GM12801 (cell line): ENCODE measurements around the gene GCN1.

Experiments
- TF ChIP-seq, protein P1 (sequence below): IDR thresholded peaks from one replicate; pipeline ENCODE4 v1.5.1; 2011; ENCODE audit warnings: control low read depth; ENCODE audit not compliant: insufficient read length; ENCODE audit errors: extremely low read depth

GCN1 gene

DNA sequence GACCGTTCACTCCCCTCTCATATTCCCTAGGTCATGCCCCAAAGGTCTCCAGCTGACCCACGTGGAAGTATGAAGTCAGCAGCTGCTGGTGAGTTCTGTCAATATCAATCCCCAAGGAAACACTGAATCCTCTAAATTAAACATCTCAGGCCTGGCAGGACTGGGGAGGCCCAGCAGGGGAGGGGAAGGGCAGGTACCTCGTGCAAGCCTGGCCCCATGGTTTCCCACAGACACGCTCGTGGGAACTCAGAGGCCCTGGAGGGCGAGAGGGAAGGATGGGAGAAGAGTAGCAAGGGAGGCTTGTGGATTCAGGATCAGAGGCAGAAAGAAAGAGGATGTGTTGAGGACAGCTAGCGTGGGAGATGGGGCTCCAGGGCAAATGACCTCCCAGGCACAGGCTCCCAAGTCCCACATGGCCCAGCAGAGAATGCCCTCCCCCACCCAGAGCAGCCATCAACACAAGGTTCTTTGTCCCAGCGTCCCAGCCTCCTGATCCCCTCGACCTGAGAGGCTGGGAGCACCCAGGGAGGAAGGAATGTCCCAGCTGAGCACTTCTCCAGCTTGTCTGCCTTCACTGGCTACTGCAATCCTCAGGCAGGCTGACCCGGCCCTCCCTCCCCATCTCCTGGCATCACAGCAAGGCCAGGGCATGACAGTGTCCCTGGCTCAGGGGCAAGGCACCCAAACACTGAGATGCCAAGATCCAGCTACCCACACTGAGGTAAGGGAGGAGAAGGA lies 26.5 kb upstream of the GCN1 start:
- TF ChIP-seq, protein P1, sequence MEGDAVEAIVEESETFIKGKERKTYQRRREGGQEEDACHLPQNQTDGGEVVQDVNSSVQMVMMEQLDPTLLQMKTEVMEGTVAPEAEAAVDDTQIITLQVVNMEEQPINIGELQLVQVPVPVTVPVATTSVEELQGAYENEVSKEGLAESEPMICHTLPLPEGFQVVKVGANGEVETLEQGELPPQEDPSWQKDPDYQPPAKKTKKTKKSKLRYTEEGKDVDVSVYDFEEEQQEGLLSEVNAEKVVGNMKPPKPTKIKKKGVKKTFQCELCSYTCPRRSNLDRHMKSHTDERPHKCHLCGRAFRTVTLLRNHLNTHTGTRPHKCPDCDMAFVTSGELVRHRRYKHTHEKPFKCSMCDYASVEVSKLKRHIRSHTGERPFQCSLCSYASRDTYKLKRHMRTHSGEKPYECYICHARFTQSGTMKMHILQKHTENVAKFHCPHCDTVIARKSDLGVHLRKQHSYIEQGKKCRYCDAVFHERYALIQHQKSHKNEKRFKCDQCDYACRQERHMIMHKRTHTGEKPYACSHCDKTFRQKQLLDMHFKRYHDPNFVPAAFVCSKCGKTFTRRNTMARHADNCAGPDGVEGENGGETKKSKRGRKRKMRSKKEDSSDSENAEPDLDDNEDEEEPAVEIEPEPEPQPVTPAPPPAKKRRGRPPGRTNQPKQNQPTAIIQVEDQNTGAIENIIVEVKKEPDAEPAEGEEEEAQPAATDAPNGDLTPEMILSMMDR: no peak

- TF ChIP-seq, protein P1: no peak
These were observed 24.4 kb upstream of the GCN1 start for GRCh38 chr12:120218680-120219606.

DNA sequence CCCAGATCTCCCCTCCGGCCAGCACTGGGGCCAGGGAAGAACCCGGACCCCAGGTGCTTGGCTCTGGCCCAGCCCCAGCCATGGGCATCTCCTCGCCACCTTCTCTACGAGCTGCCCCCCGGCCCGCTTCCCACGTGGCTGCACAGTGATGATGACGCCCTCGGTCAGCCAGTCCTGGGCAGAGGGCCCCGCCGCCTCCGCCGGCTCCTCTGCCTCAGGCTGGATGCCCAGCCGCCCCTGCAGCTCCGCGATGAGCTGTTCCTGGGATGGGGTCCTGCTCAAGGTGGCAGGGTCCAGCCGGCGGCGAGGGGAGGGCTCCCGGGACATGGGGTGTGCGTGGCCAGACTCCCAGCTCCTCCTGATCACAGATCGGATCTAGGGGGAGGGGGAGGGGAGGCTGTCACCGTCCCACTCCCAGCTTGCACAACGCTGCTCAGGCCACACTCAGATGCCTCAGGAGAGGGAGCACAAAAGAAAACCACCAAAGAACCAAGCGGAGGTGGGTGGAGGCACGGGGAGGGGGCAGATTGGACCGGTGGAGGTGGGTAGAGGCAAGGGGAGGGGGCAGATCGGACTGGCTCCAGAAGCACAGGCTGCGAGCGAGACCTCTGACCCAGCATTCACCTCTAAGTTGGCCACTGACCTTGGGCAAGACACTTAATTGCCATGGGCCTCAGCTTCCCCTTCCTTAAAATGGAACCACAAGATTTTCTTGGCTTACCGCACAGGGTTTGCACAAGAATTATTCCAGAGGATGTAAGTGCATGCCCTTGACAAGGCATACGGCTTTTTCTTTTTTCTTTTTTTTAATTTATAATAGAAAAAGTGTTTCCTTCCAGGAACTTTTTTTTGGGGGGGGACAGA lies 22.5 kb upstream of the GCN1 start:
- TF ChIP-seq, protein P1: no peak

GRCh38 chr12:120215766-120216735 lies 21.5 kb upstream of the GCN1 start:
- TF ChIP-seq, protein P1: no peak

GRCh38 chr12:120215357-120215735 lies 20.8 kb upstream of the GCN1 start:
- TF ChIP-seq, protein P1: no peak

- TF ChIP-seq, protein P1: no peak
These were observed 20.3 kb upstream of the GCN1 start for GRCh38 chr12:120214626-120215356.
